ENCODE measurements around the gene OGN. TPM values are rescaled to one million over a fixed set of nuclear protein-coding genes. Genes with fewer than 3 reads are reported as not detected.

Gene OGN
- total and polyA plus RNA-seq, 2 donors (not counting 3 experiments of a cell fraction or from before 2014, with no cell fraction given): not detected

- Histone ChIP-seq H3K4me3 (replicated peaks in 1 of 3; ENCODE audit: insufficient read depth in 1 of 3, low read depth in 1 of 3, low read length in 3 of 3) (no peak overlapping the region), H4K20me1 (replicated peaks; ENCODE audit: control insufficient read depth, extremely low read depth, insufficient read depth, low read length) (no peaks in the 10 kb centered on the region), H3K4me2 (ENCODE audit: insufficient read depth, low read length) (no peak overlapping the region), H3K79me2 (ENCODE audit: control insufficient read depth, insufficient read depth, low read length) (no peaks in the 10 kb centered on the region), H3K27me3 (ENCODE audit: control insufficient read depth in 2 of 2, insufficient read depth in 2 of 2, low read length in 2 of 2) (no peaks in the 10 kb centered on the region), H3K9me3 (replicated peaks; ENCODE audit: control insufficient read depth, insufficient read depth, low read length) (no peaks in the 10 kb centered on the region), H3K9me1 (replicated peaks; ENCODE audit: control insufficient read depth, extremely low read depth, insufficient read depth, low read length) (no peaks in the 10 kb centered on the region), H3K9ac (replicated peaks; ENCODE audit: extremely low read depth, insufficient read depth, low read length) (no peak overlapping the region), H3K27ac (ENCODE audit: insufficient read depth, low read depth, low read length) (no peak overlapping the region), H3K4me1 (ENCODE audit: control insufficient read depth, extremely low read depth, insufficient read depth, low read length) (no peaks in the 10 kb centered on the region), H2AFZ (ENCODE audit: low read depth, low read length) (no peak overlapping the region), H3K36me3 (ENCODE audit: control insufficient read depth in 2 of 2, extremely low read depth in 1 of 2, insufficient read depth in 2 of 2, low read length in 2 of 2) (no peaks in the 10 kb centered on the region)
- ChIA-PET POLR2A (no interaction called here), CTCF (no interaction called here)
- dilution Hi-C loops (cut with MboI; ENCODE audit: extremely low pct_ligation_motif_present, low sequenced_read_pairs): no loop called here
- intact Hi-C loops (cut with micrococcal nuclease): no loop called here
- no TSS peak for BruUV-seq (replicated peaks)
- FAIRE-seq: no peak
- TF ChIP-seq, protein P1, sequence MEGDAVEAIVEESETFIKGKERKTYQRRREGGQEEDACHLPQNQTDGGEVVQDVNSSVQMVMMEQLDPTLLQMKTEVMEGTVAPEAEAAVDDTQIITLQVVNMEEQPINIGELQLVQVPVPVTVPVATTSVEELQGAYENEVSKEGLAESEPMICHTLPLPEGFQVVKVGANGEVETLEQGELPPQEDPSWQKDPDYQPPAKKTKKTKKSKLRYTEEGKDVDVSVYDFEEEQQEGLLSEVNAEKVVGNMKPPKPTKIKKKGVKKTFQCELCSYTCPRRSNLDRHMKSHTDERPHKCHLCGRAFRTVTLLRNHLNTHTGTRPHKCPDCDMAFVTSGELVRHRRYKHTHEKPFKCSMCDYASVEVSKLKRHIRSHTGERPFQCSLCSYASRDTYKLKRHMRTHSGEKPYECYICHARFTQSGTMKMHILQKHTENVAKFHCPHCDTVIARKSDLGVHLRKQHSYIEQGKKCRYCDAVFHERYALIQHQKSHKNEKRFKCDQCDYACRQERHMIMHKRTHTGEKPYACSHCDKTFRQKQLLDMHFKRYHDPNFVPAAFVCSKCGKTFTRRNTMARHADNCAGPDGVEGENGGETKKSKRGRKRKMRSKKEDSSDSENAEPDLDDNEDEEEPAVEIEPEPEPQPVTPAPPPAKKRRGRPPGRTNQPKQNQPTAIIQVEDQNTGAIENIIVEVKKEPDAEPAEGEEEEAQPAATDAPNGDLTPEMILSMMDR (IDR thresholded peaks at IDR 0.05; ENCODE audit: extremely low read depth in 1 of 2, insufficient read depth in 1 of 2, low read depth in 1 of 2, low read length in 2 of 2): no peak
- TF ChIP-seq POLR2AphosphoS5 (IDR thresholded peaks at IDR 0.05; ENCODE audit: insufficient read depth, low read depth, low read length) (no peak), GATA2 (IDR thresholded peaks at IDR 0.05; ENCODE audit: insufficient read depth, insufficient read length, low read depth, low read length) (no peak), JUN (IDR thresholded peaks at IDR 0.05; ENCODE audit: borderline replicate concordance, insufficient read depth, insufficient read length, low read depth) (no peak), EZH2 (IDR thresholded peaks at IDR 0.05; ENCODE audit: borderline replicate concordance, low read depth, low read length, severe bottlenecking) (no peak), FOS (IDR thresholded peaks at IDR 0.05; ENCODE audit: borderline replicate concordance, insufficient read depth, low read length) (no peak), MYC (IDR thresholded peaks at IDR 0.05; ENCODE audit: low read depth, low read length) (no peak), POLR2A (IDR thresholded peaks at IDR 0.05; ENCODE audit: low read depth, low read length) (no peak)
- TF ChIP-seq, protein P2, sequence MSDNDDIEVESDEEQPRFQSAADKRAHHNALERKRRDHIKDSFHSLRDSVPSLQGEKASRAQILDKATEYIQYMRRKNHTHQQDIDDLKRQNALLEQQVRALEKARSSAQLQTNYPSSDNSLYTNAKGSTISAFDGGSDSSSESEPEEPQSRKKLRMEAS (IDR thresholded peaks at IDR 0.05; ENCODE audit: insufficient read depth, insufficient read length): no peak
- no peak for DNase-seq (ENCODE audit: low read depth, low spot score)
Measured at GRCh38 chr9:92397853-92398252, 6.5 kb downstream of the OGN start.

Measured in endothelial cell of umbilical vein (primary cell).